HG03354 (cell line): ENCODE results near the gene CDKAL1.
"Not testable (repeated sequence)": the region's sequence is repeated elsewhere in the genome, so short reads cannot be mapped to it uniquely, and the experiment has no call there.

Experiments
- ATAC-seq: cut with Tn5 transposase; IDR thresholded peaks from one replicate; pipeline ENCODE4 v1.9.1; 2021; ENCODE audit warnings: mild to moderate bottlenecking; ENCODE audit not compliant: unreplicated experiment, poor library complexity, severe bottlenecking

The CDKAL1 gene

GRCh38 chr6:20808924-20809323, 274.7 kb downstream of the CDKAL1 start:
- ATAC-seq, result no peak

- ATAC-seq, result no peak
Measured at GRCh38 chr6:20810727-20811108, 276.5 kb downstream of the CDKAL1 start.

- ATAC-seq, result no peak
Measured at GRCh38 chr6:20811109-20811761, 277.0 kb downstream of the CDKAL1 start.

- no peak for ATAC-seq
Measured at GRCh38 chr6:20812776-20813175, 278.5 kb downstream of the CDKAL1 start.

GRCh38 chr6:20814494-20814893, 280.2 kb downstream of the CDKAL1 start:
- no peak for ATAC-seq

GRCh38 chr6:20816126-20816525, 281.9 kb downstream of the CDKAL1 start:
- no peak for ATAC-seq

GRCh38 chr6:20817806-20818320, 283.6 kb downstream of the CDKAL1 start:
- ATAC-seq, result no peak

- ATAC-seq, result no peak
Measured at GRCh38 chr6:20819774-20820400, 285.6 kb downstream of the CDKAL1 start.

GRCh38 chr6:20826378-20826777, 292.1 kb downstream of the CDKAL1 start:
- ATAC-seq, result no peak

- no peak for ATAC-seq
Measured at GRCh38 chr6:20827798-20828197, 293.5 kb downstream of the CDKAL1 start.

GRCh38 chr6:20830576-20830975, 296.3 kb downstream of the CDKAL1 start:
- ATAC-seq, result no peak

- not testable (repeated sequence) for ATAC-seq
Measured at GRCh38 chr6:20831251-20831650, 297.0 kb downstream of the CDKAL1 start.

GRCh38 chr6:20833881-20834515, 299.7 kb downstream of the CDKAL1 start:
- no peak for ATAC-seq

GRCh38 chr6:20835315-20836010, 301.2 kb downstream of the CDKAL1 start:
- no peak for ATAC-seq

GRCh38 chr6:20837189-20837588, 302.9 kb downstream of the CDKAL1 start:
- ATAC-seq, result no peak

- no peak for ATAC-seq
Measured at GRCh38 chr6:20838113-20838512, 303.9 kb downstream of the CDKAL1 start.

- ATAC-seq, result no peak
Measured at GRCh38 chr6:20839630-20840029, 305.4 kb downstream of the CDKAL1 start.

GRCh38 chr6:20840675-20841074, 306.4 kb downstream of the CDKAL1 start:
- ATAC-seq, result no peak

- no peak for ATAC-seq
Measured at GRCh38 chr6:20841806-20842205, 307.5 kb downstream of the CDKAL1 start.

GRCh38 chr6:20845592-20845991, 311.3 kb downstream of the CDKAL1 start:
- no peak for ATAC-seq
